Measurements from ENCODE around the gene USF2. TPM values are rescaled to one million over a fixed set of nuclear protein-coding genes. Genes with fewer than 3 reads are reported as not detected.

USF2 gene
- polyA plus RNA-seq, 1 donor from 2014 or later = 107 TPM

GRCh38 chr19:35279374-35279773 is 10.6 kb downstream of the USF2 start:
- no peaks in the 10 kb centered on the region for H4K20me1 ChIP-seq (ENCODE audit: insufficient read depth)
- no peak overlapping the region for H3K4me3 ChIP-seq (ENCODE audit: low read length)
- H3K4me2 ChIP-seq (ENCODE audit: low read length) = no peak overlapping the region
- no peak for TF ChIP-seq MXI1 (conservative IDR thresholded peaks at IDR 0.05; ENCODE audit: poor library complexity, severe bottlenecking)
- no peak for TF ChIP-seq SMC3 (conservative IDR thresholded peaks at IDR 0.05; ENCODE audit: poor library complexity)
- no peak for TF ChIP-seq TAF1 (IDR thresholded peaks at IDR 0.05; ENCODE audit: low read depth)
- TF ChIP-seq EP300 (conservative IDR thresholded peaks at IDR 0.05; ENCODE audit: poor library complexity, severe bottlenecking) = no peak
- TF ChIP-seq CTCF (IDR thresholded peaks at IDR 0.05; ENCODE audit: poor library complexity, severe bottlenecking) = no peak
- no peak for TF ChIP-seq RAD21 (conservative IDR thresholded peaks at IDR 0.05)
- no peak for TF ChIP-seq POLR2AphosphoS5 (IDR thresholded peaks at IDR 0.05)
- TF ChIP-seq EZH2 (IDR thresholded peaks at IDR 0.05; ENCODE audit: borderline replicate concordance, insufficient read depth, low read length, poor library complexity, severe bottlenecking) = no peak
- no peak for TF ChIP-seq REST (IDR thresholded peaks at IDR 0.05; ENCODE audit: borderline replicate concordance)
- H3K36me3 ChIP-seq (ENCODE audit: insufficient read depth, low read length) = no peaks in the 10 kb centered on the region
- H2AFZ ChIP-seq (ENCODE audit: low read depth, low read length) = no peak overlapping the region
- H3K9ac ChIP-seq (ENCODE audit: low read length) = no peak overlapping the region
- H3K27me3 ChIP-seq (ENCODE audit: insufficient read depth, low read depth, low read length) = no peaks in the 10 kb centered on the region
- no peaks in the 10 kb centered on the region for H3F3A ChIP-seq (ENCODE audit: insufficient read depth, low read length, poor library complexity, severe bottlenecking)
- no peaks in the 10 kb centered on the region for H3K9me2 ChIP-seq (ENCODE audit: insufficient read depth, low read length)
- no peaks in the 10 kb centered on the region for H3K9me3 ChIP-seq (ENCODE audit: low read length)
- no peak overlapping the region for H3K27ac ChIP-seq (ENCODE audit: low read length)
- H3K79me2 ChIP-seq (replicated peaks; ENCODE audit: insufficient read depth, low read length) = no peaks in the 10 kb centered on the region

- H3K36me3 ChIP-seq (ENCODE audit: insufficient read depth, low read length) = no peaks in the 10 kb centered on the region
These were observed 11.4 kb downstream of the USF2 start for GRCh38 chr19:35279985-35280821.

More at GRCh38 chr19:35279985-35280821, 11.4 kb downstream of the USF2 start:
- Histone ChIP-seq H3K4me2 (ENCODE audit: low read length) (no peak overlapping the region), H3K27me3 (ENCODE audit: insufficient read depth, low read depth, low read length) (no peaks in the 10 kb centered on the region), H3K4me3 (ENCODE audit: low read length) (no peak overlapping the region), H3K9ac (ENCODE audit: low read length) (no peak overlapping the region), H3F3A (ENCODE audit: insufficient read depth, low read length, poor library complexity, severe bottlenecking) (no peaks in the 10 kb centered on the region), H3K9me2 (ENCODE audit: insufficient read depth, low read length) (no peaks in the 10 kb centered on the region), H3K79me2 (replicated peaks; ENCODE audit: insufficient read depth, low read length) (no peaks in the 10 kb centered on the region), H4K20me1 (ENCODE audit: insufficient read depth) (no peaks in the 10 kb centered on the region), H3K27ac (ENCODE audit: low read length) (no peak overlapping the region), H2AFZ (ENCODE audit: low read depth, low read length) (no peak overlapping the region), H3K9me3 (ENCODE audit: low read length) (no peaks in the 10 kb centered on the region)
- no peak for TF ChIP-seq RAD21 (conservative IDR thresholded peaks at IDR 0.05)
- TF ChIP-seq SMC3 (conservative IDR thresholded peaks at IDR 0.05; ENCODE audit: poor library complexity) = no peak
- no peak for TF ChIP-seq MXI1 (conservative IDR thresholded peaks at IDR 0.05; ENCODE audit: poor library complexity, severe bottlenecking)
- TF ChIP-seq REST (IDR thresholded peaks at IDR 0.05; ENCODE audit: borderline replicate concordance) = no peak
- TF ChIP-seq TAF1 (IDR thresholded peaks at IDR 0.05; ENCODE audit: low read depth) = no peak
- TF ChIP-seq CTCF (IDR thresholded peaks at IDR 0.05; ENCODE audit: poor library complexity, severe bottlenecking) = no peak
- no peak for TF ChIP-seq EP300 (conservative IDR thresholded peaks at IDR 0.05; ENCODE audit: poor library complexity, severe bottlenecking)
- no peak for TF ChIP-seq POLR2AphosphoS5 (IDR thresholded peaks at IDR 0.05)
- TF ChIP-seq EZH2 (IDR thresholded peaks at IDR 0.05; ENCODE audit: borderline replicate concordance, insufficient read depth, low read length, poor library complexity, severe bottlenecking) = no peak

All from neural cell (in vitro differentiated cells).